Activated T-helper 2 cell treated with anti-CD3 and anti-CD28 coated beads, Interferon-gamma antibody, Interleukin-2, Interleukin-4, amounts not matched to agents 10 μg/mL and 5 μg/mL and 100 μg/mL, durations not matched to agents 14 hours and 24 hours and 36 hours (primary cell): ENCODE results near the gene LIFR. TPM values are rescaled to one million over a fixed set of nuclear protein-coding genes. Genes with fewer than 3 reads are reported as not detected.

Experiments used
- DNase-seq: peaks from one replicate; pipeline ENCODE4 v3.0.0; 2021; ENCODE audit warnings: low spot score
- H3K27ac Mint-ChIP-seq: one replicate; pipeline ENCODE4 v1.8.0; 2021; ENCODE audit warnings: mixed read lengths
- H3K27me3 Mint-ChIP-seq: one replicate; pipeline ENCODE4 v1.8.0; 2021; ENCODE audit warnings: low read depth, mixed read lengths
- H3K36me3 Mint-ChIP-seq: one replicate; pipeline ENCODE4 v1.8.0; 2021; ENCODE audit warnings: low read depth, mixed read lengths
- H3K4me1 Mint-ChIP-seq: one replicate; pipeline ENCODE4 v1.8.0; 2021; ENCODE audit warnings: low read depth, mixed read lengths
- H3K4me3 Mint-ChIP-seq: one replicate; pipeline ENCODE4 v1.8.0; 2021; ENCODE audit warnings: low read depth, mild to moderate bottlenecking, moderate library complexity, mixed read lengths
- H3K9me3 Mint-ChIP-seq: one replicate; pipeline ENCODE4 v1.8.0; 2021; ENCODE audit warnings: mixed read lengths
- intact Hi-C: fragments of 100-400 bp; cut with micrococcal nuclease; formaldehyde crosslinking; loops from one replicate; pipeline ENCODE4 v1.15.1; 2023
- total RNA-seq: library from RNA; stranded (reverse); gene quantifications from 2 replicates; pipeline ENCODE4 v1.2.3, GENCODE V29; 2022

Gene LIFR
- total RNA-seq, 1 donor from 2014 or later: 0.25 TPM

DNA sequence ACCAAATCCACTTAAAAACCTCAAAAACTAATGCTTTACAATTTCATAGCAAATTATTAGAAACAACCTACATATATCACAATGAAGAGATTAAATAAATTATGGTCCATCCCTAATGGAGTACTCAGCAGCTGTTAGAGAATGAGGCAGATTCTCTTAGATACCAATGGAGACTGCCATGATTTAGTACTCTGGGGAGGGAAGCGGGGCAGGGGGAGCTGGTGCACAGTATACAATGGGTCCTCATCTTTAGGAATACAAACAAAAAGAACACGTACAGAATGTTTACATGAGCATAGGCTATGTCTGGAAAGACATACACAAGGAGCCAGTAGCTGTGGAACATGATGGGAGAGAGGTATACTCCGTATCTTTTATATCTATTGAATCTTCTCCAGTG is 2.0 kb downstream of the LIFR start:
- H3K9me3 Mint-ChIP-seq: no peaks in the 10 kb centered on the region
- H3K27ac Mint-ChIP-seq: no peak overlapping the region
- DNase-seq: no peak
- H3K36me3 Mint-ChIP-seq: peaks cover 3% of the 10 kb centered on the region
- H3K4me3 Mint-ChIP-seq: no peak overlapping the region
- intact Hi-C loops: loop anchor here (10.0 kb wide), 2 partner anchors 300 to 520 kb away; partner anchors contain the start of genes EGFLAM and RICTOR
- peaks cover 64% of the 10 kb centered on the region for H3K27me3 Mint-ChIP-seq
- peaks cover 11% of the 10 kb centered on the region for H3K4me1 Mint-ChIP-seq

DNA sequence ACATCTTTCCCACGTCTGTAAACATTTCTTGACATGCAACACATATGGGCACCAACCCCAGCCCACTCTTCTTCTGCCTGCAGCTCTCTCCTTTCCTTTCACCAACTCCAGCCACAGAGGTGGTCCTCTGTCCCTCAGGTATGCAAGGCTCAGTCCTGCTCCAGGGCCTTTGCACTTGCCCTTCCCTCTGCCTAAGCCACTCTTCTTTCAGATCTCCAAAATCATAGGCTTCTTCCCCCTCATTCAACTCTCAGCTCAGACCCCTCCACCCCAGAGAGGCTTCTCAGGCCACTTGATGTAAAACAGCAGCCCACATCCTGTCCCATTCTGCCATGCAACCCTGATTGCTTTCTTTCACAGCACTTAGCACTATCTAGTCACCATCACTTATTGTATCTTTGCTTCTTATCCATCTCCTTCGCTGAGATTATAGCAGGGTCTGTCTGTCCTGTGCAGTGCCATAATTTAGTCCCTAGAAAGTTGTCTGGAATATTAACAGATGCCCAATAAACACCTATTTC is 3.4 kb downstream of the LIFR start:
- DNase-seq: no peak
- H3K36me3 Mint-ChIP-seq: peaks cover 3% of the 10 kb centered on the region
- intact Hi-C loops: loop anchor here (10.0 kb wide), 2 partner anchors 298 to 522 kb away; partner anchors contain the start of genes EGFLAM and RICTOR
- no peaks in the 10 kb centered on the region for H3K9me3 Mint-ChIP-seq
- peaks cover 55% of the 10 kb centered on the region for H3K27me3 Mint-ChIP-seq
- H3K4me3 Mint-ChIP-seq: no peak overlapping the region
- H3K4me1 Mint-ChIP-seq: peaks cover 11% of the 10 kb centered on the region
- no peak overlapping the region for H3K27ac Mint-ChIP-seq

DNA sequence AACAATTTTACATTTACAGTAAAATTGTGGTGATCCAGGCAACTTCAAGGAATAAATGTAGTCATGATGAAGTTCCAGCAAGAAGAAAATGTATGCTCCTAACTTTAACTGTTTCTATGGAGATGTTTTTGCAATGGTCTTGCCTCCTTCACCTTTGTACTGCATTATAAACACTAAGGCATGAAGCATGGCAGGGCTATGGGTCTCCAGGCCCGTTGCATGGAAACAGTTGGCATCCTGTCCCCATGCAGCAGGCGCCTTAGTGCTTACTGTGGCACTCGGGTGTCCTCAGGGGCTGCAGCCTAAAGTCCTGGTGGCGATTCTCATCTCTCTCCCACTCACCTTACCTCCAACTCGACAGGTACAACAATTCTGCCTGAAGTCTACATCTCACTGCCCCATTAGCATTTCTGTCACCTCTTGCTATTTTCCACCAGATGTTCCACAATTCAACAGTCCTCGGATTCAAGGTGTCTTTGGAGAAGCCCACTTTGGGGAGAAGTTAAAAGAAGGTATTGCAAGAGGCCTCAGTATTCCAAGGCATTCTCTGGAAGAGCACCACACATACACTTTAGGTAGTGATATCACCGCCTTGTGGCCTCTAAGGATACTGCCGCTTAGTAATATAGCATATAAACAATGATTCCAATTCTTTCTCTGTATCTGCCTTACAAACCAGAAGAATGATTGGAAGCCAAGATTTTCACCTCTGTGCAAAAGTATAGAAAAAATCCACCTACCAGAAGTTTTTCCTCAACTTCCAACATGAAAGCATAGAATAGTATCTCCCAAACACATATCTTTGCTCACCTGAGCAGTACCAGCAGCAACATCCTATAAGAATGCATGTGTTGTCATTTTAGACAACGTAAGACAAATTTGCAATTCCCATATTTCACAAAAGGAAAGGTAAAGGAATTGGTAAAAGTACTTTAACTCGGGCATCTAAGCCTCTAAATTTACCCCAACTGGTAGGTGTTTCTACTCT is 5.1 kb downstream of the LIFR start:
- Mint-ChIP-seq H3K4me3 (no peak overlapping the region), H3K9me3 (no peaks in the 10 kb centered on the region), H3K27me3 (peaks cover 44% of the 10 kb centered on the region), H3K27ac (no peak overlapping the region), H3K36me3 (peaks cover 3% of the 10 kb centered on the region), H3K4me1 (peaks cover 7% of the 10 kb centered on the region)
- DNase-seq: no peak
- intact Hi-C loops: loop anchor here (10.0 kb wide), 2 partner anchors 297 to 523 kb away; partner anchors contain the start of genes EGFLAM and RICTOR

DNA sequence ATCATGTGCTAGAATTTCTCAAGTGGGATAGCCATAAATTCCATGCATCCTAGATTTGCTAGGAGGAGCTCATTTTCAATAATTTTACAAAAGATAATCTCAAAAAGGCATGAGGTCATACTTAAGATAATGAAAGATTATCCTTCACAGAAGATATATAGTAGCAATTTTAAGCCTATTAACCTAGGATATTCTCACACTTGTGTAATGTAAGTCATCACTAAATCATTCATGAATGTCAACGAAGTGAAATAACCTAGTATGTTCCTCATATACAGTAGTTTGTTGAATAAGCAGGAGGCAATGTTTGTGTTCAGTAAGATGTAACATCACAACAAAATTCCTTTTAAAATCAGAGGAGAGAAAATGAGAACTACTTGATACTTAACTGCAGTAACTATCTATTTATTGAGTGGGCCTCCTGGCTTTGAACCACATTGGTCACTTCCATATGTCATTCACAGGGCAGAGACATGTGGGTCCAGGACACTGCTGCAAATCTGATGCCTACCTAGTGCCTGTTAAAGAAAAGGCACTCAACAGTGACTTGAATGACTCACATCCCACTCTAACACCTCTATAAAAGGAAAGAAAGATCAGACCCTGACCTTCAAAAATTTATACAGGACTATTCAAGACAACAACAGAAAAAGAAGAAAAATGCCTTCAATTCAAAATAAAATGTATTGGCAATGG is 8.2 kb downstream of the LIFR start:
- intact Hi-C loops: no loop called here
- peaks cover 19% of the 10 kb centered on the region for H3K27me3 Mint-ChIP-seq
- no peaks in the 10 kb centered on the region for H3K9me3 Mint-ChIP-seq
- no peaks in the 10 kb centered on the region for H3K4me1 Mint-ChIP-seq
- DNase-seq: no peak
- no peak overlapping the region for H3K4me3 Mint-ChIP-seq
- H3K36me3 Mint-ChIP-seq: no peaks in the 10 kb centered on the region
- H3K27ac Mint-ChIP-seq: no peak overlapping the region

DNA sequence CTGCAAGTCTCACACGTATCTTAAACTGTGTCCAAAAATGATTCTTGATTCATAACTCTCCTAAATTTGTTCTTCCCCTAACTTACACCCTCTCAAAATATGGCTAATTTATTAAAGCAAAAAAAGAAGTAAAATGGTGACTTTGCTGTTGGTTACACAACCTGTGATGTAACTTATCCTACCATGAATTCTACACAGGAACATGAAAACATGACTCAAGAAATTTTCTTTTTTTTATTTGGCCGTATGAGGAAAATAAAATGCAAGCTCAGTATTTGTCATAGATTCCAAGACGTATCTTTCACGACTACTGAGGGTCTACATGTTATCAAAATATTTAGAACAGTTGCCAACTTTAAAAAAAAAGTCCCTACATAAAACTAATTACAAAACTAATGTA is 9.2 kb downstream of the LIFR start:
- no peaks in the 10 kb centered on the region for H3K9me3 Mint-ChIP-seq
- intact Hi-C loops: no loop called here
- H3K4me3 Mint-ChIP-seq: no peak overlapping the region
- H3K27ac Mint-ChIP-seq: no peak overlapping the region
- no peaks in the 10 kb centered on the region for H3K36me3 Mint-ChIP-seq
- H3K27me3 Mint-ChIP-seq: peaks cover 10% of the 10 kb centered on the region
- no peaks in the 10 kb centered on the region for H3K4me1 Mint-ChIP-seq
- DNase-seq: no peak

DNA sequence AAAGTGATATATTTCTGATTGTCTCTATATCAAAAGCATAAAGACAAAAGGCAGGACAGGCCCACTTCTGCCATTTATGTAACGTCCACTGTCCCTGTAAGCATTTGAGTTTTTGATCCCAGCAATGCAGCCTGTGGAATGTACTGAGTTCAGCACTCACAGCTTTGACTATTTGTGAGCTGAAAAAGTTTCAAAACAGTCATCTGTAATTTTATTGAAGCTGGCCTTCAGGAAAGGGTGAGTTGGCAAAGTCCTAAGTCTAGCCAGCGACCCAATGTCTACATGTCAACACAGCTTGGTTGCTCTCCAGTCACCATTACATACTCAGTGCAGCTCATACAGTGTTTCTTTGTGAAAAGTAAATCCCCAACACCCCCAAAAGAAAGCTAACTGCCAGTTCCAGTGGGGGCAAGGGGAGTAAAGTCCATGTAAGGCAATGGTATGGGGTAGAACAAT is 9.7 kb downstream of the LIFR start:
- intact Hi-C loops: no loop called here
- peaks cover 8% of the 10 kb centered on the region for H3K27me3 Mint-ChIP-seq
- no peak overlapping the region for H3K4me3 Mint-ChIP-seq
- no peak overlapping the region for H3K27ac Mint-ChIP-seq
- H3K36me3 Mint-ChIP-seq: no peaks in the 10 kb centered on the region
- no peaks in the 10 kb centered on the region for H3K9me3 Mint-ChIP-seq
- no peak for DNase-seq
- no peaks in the 10 kb centered on the region for H3K4me1 Mint-ChIP-seq

DNA sequence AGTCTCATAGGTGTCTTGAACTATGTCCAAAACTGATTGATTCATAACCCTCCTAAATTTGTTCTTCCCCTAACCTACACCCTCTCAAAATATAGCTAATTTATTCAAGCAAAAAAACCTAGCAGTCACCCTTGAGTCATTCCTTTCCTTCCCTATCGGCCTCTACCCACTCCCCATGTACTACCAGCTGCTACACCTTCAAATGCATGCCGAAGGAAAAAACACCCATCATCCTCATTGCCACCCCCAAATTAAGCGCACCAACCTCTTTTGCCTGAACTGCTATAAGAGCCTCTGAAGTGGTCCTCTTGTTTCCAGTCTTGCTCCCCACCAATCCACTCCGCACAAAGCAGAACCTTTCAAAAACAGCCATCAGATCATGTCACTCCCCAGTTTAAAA is 12.6 kb downstream of the LIFR start:
- H3K4me1 Mint-ChIP-seq: no peaks in the 10 kb centered on the region
- H3K4me3 Mint-ChIP-seq: no peak overlapping the region
- no peak for DNase-seq
- H3K27me3 Mint-ChIP-seq: peaks cover 2% of the 10 kb centered on the region
- intact Hi-C loops: no loop called here
- H3K27ac Mint-ChIP-seq: no peak overlapping the region
- no peaks in the 10 kb centered on the region for H3K36me3 Mint-ChIP-seq
- no peaks in the 10 kb centered on the region for H3K9me3 Mint-ChIP-seq

DNA sequence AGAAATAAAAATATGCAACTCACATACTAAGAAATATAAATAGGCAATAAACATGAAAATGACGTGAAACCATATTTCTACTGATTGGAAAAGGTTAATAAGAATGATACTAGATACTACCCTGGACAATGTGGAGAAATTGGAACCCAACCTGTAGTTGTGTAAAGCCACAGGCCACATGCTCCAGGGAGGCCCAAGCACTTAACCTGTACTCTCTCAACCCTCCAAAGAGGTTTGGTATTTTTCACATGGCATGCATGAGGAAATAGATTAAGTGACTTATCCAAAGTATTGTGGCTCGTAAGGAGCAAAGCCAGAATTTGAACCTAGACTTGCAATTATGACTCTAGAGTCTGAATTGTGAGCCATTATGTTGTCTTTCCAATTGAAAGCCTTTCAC is 13.4 kb downstream of the LIFR start:
- no peak overlapping the region for H3K4me3 Mint-ChIP-seq
- DNase-seq: no peak
- H3K27me3 Mint-ChIP-seq: peaks cover 7% of the 10 kb centered on the region
- H3K36me3 Mint-ChIP-seq: no peaks in the 10 kb centered on the region
- intact Hi-C loops: no loop called here
- no peaks in the 10 kb centered on the region for H3K4me1 Mint-ChIP-seq
- no peak overlapping the region for H3K27ac Mint-ChIP-seq
- H3K9me3 Mint-ChIP-seq: no peaks in the 10 kb centered on the region

DNA sequence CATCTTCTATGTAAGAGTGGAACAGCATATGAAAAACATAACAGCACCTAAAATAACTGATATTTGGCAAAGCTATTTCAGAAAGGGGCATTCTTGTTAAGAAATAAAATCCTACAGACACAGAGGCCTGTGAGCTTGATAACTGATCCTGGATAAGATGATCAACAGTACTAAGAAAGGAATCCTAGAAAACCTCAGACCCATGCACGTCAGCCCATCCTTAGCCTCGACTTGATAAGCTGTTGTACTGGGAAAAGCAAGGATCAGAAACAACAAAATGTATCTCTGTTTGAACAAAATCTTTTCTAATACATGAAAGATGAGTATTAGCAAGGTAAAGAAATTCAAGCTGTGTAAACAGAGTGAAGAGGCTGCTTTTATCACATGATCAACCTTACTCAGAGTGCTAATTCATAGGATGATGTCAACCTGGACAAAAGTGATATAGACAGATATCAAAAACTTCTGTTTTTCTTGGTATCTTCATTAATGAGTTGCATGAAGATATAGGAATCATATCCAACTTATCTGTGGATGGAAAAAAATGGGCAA is 15.2 kb downstream of the LIFR start:
- H3K27me3 Mint-ChIP-seq: peaks cover 11% of the 10 kb centered on the region
- intact Hi-C loops: no loop called here
- no peak for DNase-seq
- no peaks in the 10 kb centered on the region for H3K9me3 Mint-ChIP-seq
- no peak overlapping the region for H3K4me3 Mint-ChIP-seq
- H3K4me1 Mint-ChIP-seq: no peaks in the 10 kb centered on the region
- H3K36me3 Mint-ChIP-seq: no peaks in the 10 kb centered on the region
- H3K27ac Mint-ChIP-seq: no peak overlapping the region

DNA sequence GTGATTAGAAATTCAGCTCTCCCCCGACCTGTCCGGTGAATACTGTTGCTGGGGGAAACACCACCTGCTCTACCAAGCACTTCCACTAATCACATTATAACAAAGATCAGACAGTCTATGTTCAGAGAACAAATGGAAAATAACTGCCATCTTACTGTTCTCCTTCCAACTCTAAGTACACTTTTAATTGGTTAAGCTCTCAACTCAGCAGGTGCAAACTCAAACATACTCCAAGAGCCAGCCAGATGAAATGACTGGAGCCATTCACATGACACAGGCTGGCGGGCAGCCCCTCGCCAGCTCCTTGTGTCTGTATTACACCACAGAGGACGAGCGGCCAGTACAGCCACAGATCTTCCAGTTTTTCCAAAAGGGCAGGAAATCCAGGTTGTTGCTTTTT is 16.1 kb downstream of the LIFR start:
- no peaks in the 10 kb centered on the region for H3K9me3 Mint-ChIP-seq
- no peaks in the 10 kb centered on the region for H3K4me1 Mint-ChIP-seq
- H3K4me3 Mint-ChIP-seq: no peak overlapping the region
- no peaks in the 10 kb centered on the region for H3K36me3 Mint-ChIP-seq
- no peak overlapping the region for H3K27ac Mint-ChIP-seq
- intact Hi-C loops: no loop called here
- no peak for DNase-seq
- H3K27me3 Mint-ChIP-seq: peaks cover 11% of the 10 kb centered on the region

DNA sequence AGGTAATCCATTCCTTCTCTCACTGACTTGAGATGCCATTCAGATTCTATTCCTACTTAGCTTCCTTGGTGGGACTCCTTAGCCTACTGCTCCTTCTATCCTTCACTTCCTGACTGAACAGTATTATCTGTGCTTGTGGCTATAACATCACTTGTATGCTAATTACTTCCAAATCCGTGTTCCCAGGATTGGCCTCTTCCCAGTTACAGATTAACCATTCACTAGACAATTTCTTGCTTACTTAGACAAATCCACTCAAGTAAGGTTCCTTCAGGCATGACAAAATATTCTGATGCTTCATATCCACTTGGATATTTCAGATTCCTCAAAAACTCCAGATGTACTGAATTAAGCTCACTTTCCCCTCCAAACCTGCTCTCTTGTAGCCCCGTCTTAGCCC is 18.3 kb downstream of the LIFR start:
- no peak overlapping the region for H3K27ac Mint-ChIP-seq
- H3K4me3 Mint-ChIP-seq: no peak overlapping the region
- H3K36me3 Mint-ChIP-seq: no peaks in the 10 kb centered on the region
- peaks cover 11% of the 10 kb centered on the region for H3K27me3 Mint-ChIP-seq
- intact Hi-C loops: no loop called here
- no peaks in the 10 kb centered on the region for H3K9me3 Mint-ChIP-seq
- no peaks in the 10 kb centered on the region for H3K4me1 Mint-ChIP-seq
- no peak for DNase-seq

DNA sequence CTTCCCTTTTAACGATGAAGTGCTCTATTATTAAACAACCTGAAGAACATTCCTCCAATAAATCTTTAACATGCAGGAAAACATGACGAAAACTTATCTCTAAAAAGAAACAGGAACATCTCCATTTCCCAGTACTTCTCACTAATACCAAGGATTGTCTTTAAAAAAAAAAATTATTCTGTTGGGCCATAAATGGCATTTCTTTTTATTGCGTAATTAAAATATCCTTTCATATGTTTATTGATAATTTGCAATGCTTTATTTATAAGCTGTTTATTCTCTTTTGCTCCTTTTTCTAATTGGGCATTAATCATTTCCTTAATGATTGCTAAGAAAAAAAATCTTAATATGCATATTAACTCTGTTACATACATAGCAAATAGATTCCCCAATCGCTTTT is 18.9 kb downstream of the LIFR start:
- intact Hi-C loops: no loop called here
- H3K27me3 Mint-ChIP-seq: peaks cover 11% of the 10 kb centered on the region

More for the DNA sequence above, 18.9 kb downstream of the LIFR start:
- Mint-ChIP-seq H3K4me3 (no peak overlapping the region), H3K27ac (no peak overlapping the region), H3K36me3 (no peaks in the 10 kb centered on the region), H3K4me1 (no peaks in the 10 kb centered on the region), H3K9me3 (no peaks in the 10 kb centered on the region)
- no peak for DNase-seq
